HepG2 (cell line): Measurements from ENCODE around the gene MRPL42. TPM values are rescaled to one million over a fixed set of nuclear protein-coding genes. Genes with fewer than 3 reads are reported as not detected.

Experiments
- ARNTL ChIP-seq: sonication (generic); formaldehyde crosslinking; IDR thresholded peaks from 2 replicates; pipeline ENCODE4 v1.4.0; 2020; ENCODE audit warnings: mild to moderate bottlenecking, missing genetic modification reagents
- ELF3 ChIP-seq: IDR thresholded peaks from 2 replicates; pipeline ENCODE4 v1.6.1; 2016; ENCODE audit warnings: missing genetic modification reagents, missing compliant biosample characterization
- ETV5 ChIP-seq: IDR thresholded peaks from 2 replicates; pipeline ENCODE4 v1.6.1; 2018; ENCODE audit warnings: missing biosample characterization, missing genetic modification reagents, inconsistent platforms, borderline replicate concordance
- FOXP4 ChIP-seq: sonication (generic); formaldehyde crosslinking; IDR thresholded peaks from 2 replicates; pipeline ENCODE4 v1.4.0; 2020; ENCODE audit warnings: missing genetic modification reagents
- GABPB1 ChIP-seq: IDR thresholded peaks from 2 replicates; pipeline ENCODE4 v1.6.1; 2016; ENCODE audit warnings: mild to moderate bottlenecking, missing genetic modification reagents, moderate library complexity, missing compliant biosample characterization
- NRL ChIP-seq: sonication (generic); formaldehyde crosslinking; IDR thresholded peaks from 2 replicates; pipeline ENCODE4 v1.5.0; 2020; ENCODE audit warnings: missing genetic modification reagents, mild to moderate bottlenecking, moderate library complexity, borderline replicate concordance
- PPARG ChIP-seq: conservative IDR thresholded peaks from 2 replicates; pipeline ENCODE4 v1.6.1; 2016; ENCODE audit warnings: missing biosample characterization, missing genetic modification reagents
- REPIN1 ChIP-seq: sonication (generic); formaldehyde crosslinking; IDR thresholded peaks from 2 replicates; pipeline ENCODE4 v1.8.0; 2022; ENCODE audit warnings: missing genetic modification reagents, low read depth, mild to moderate bottlenecking, borderline replicate concordance
- RNF219 ChIP-seq: sonication (generic); formaldehyde crosslinking; IDR thresholded peaks from 2 replicates; pipeline ENCODE4 v1.5.0; 2020; ENCODE audit warnings: mild to moderate bottlenecking, missing genetic modification reagents
- ZNF510 ChIP-seq: sonication (generic); formaldehyde crosslinking; IDR thresholded peaks from 2 replicates; pipeline ENCODE4 v1.4.0; 2020; ENCODE audit warnings: low read depth, mild to moderate bottlenecking, missing genetic modification reagents
- ZNF558 ChIP-seq: sonication (generic); formaldehyde crosslinking; IDR thresholded peaks from 2 replicates; pipeline ENCODE4 v1.9.0; 2022; ENCODE audit warnings: mild to moderate bottlenecking, missing genetic modification reagents, borderline replicate concordance
- ZNF598 ChIP-seq: sonication (generic); formaldehyde crosslinking; IDR thresholded peaks from 2 replicates; pipeline ENCODE4 v1.5.1; 2020; ENCODE audit warnings: mild to moderate bottlenecking, missing genetic modification reagents, borderline replicate concordance
- ZSCAN9 ChIP-seq: IDR thresholded peaks from 2 replicates; pipeline ENCODE4 v1.6.1; 2016; ENCODE audit warnings: borderline replicate concordance
- polyA plus RNA-seq, 8 experiments: library from polyadenylated mRNA; depleted of rRNA in 3 of 8; stranded (reverse) in 7 of 8; unstranded in 1 of 8; fragments of >200 nt; fragmentation: Illumina TruSeq in 4 of 8; extraction: Trizol in 4 of 8; gene quantifications; 2 replicates each; pipeline versions ENCODE4 v1.2.1 to v1.2.3, GENCODE V29; 2011 to 2016; ENCODE audit warnings: low read depth in 4 of 8, missing spikeins in 1 of 8, mixed read lengths in 1 of 8; ENCODE audit not compliant: insufficient read depth in 1 of 8
- total RNA-seq, 5 experiments: library from RNA; depleted of rRNA; stranded (reverse); fragments of >200 nt; fragmentation: Illumina TruSeq; extraction: Trizol; gene quantifications; 2 replicates each; pipeline ENCODE4 v1.2.3, GENCODE V29; 2016; ENCODE audit warnings: low read depth in 1 of 5
- TF ChIP-seq, protein P1 (sequence below): sonication (generic); formaldehyde crosslinking; IDR thresholded peaks from 2 replicates; pipeline ENCODE4 v1.4.0; 2020; ENCODE audit warnings: missing genetic modification reagents
- TF ChIP-seq, protein P2 (sequence below): sonication (generic); formaldehyde crosslinking; IDR thresholded peaks from 2 replicates; pipeline ENCODE4 v1.4.0; 2020; ENCODE audit warnings: mild to moderate bottlenecking, missing genetic modification reagents
- TF ChIP-seq, protein P3 (sequence below): fragments of 450-650 bp; IDR thresholded peaks from 2 replicates; pipeline ENCODE4 v1.6.1; 2017
- TF ChIP-seq, protein P4 (sequence below): IDR thresholded peaks from 2 replicates; pipeline ENCODE4 v1.6.1; 2016; ENCODE audit warnings: control low read depth

Gene MRPL42
- total and polyA plus RNA-seq, 2 of the 13 experiments (the other 11 are each of a cell fraction or from before 2014, with no cell fraction given): 93.3 to 148 TPM

- TF ChIP-seq, protein P1, sequence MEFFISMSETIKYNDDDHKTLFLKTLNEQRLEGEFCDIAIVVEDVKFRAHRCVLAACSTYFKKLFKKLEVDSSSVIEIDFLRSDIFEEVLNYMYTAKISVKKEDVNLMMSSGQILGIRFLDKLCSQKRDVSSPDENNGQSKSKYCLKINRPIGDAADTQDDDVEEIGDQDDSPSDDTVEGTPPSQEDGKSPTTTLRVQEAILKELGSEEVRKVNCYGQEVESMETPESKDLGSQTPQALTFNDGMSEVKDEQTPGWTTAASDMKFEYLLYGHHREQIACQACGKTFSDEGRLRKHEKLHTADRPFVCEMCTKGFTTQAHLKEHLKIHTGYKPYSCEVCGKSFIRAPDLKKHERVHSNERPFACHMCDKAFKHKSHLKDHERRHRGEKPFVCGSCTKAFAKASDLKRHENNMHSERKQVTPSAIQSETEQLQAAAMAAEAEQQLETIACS (CRISPR knock-in tag): no peak; the same call in 1 of the 2 replicates
- TF ChIP-seq ZNF598 (CRISPR knock-in tag): peak; percentile 84; the same call in 1 of the 2 replicates
- peak; percentile 72; the same call in 1 of the 2 replicates for TF ChIP-seq REPIN1 (CRISPR knock-in tag)
- no peak; the same call in 1 of the 2 replicates for TF ChIP-seq ARNTL (CRISPR knock-in tag)
- TF ChIP-seq RNF219 (CRISPR knock-in tag): no peak
- peak; percentile 68 for TF ChIP-seq ZSCAN9 (CRISPR knock-in tag)
- TF ChIP-seq PPARG: no peak
- TF ChIP-seq, protein P2, sequence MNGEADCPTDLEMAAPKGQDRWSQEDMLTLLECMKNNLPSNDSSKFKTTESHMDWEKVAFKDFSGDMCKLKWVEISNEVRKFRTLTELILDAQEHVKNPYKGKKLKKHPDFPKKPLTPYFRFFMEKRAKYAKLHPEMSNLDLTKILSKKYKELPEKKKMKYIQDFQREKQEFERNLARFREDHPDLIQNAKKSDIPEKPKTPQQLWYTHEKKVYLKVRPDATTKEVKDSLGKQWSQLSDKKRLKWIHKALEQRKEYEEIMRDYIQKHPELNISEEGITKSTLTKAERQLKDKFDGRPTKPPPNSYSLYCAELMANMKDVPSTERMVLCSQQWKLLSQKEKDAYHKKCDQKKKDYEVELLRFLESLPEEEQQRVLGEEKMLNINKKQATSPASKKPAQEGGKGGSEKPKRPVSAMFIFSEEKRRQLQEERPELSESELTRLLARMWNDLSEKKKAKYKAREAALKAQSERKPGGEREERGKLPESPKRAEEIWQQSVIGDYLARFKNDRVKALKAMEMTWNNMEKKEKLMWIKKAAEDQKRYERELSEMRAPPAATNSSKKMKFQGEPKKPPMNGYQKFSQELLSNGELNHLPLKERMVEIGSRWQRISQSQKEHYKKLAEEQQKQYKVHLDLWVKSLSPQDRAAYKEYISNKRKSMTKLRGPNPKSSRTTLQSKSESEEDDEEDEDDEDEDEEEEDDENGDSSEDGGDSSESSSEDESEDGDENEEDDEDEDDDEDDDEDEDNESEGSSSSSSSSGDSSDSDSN (CRISPR knock-in tag): peak; percentile 60
- TF ChIP-seq ZNF510 (CRISPR knock-in tag): no peak
- TF ChIP-seq NRL: peak; percentile 89; the same call in 1 of the 2 replicates
- TF ChIP-seq GABPB1: peak; percentile 85
- 0 out of 2 replicates have a peak, but pooled peaks have one; percentile 36 for TF ChIP-seq FOXP4 (CRISPR knock-in tag)
- no peak for TF ChIP-seq ZNF558
- TF ChIP-seq ETV5: peak; percentile 70
- TF ChIP-seq, protein P3, sequence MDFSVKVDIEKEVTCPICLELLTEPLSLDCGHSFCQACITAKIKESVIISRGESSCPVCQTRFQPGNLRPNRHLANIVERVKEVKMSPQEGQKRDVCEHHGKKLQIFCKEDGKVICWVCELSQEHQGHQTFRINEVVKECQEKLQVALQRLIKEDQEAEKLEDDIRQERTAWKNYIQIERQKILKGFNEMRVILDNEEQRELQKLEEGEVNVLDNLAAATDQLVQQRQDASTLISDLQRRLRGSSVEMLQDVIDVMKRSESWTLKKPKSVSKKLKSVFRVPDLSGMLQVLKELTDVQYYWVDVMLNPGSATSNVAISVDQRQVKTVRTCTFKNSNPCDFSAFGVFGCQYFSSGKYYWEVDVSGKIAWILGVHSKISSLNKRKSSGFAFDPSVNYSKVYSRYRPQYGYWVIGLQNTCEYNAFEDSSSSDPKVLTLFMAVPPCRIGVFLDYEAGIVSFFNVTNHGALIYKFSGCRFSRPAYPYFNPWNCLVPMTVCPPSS: no peak
- TF ChIP-seq, protein P4, sequence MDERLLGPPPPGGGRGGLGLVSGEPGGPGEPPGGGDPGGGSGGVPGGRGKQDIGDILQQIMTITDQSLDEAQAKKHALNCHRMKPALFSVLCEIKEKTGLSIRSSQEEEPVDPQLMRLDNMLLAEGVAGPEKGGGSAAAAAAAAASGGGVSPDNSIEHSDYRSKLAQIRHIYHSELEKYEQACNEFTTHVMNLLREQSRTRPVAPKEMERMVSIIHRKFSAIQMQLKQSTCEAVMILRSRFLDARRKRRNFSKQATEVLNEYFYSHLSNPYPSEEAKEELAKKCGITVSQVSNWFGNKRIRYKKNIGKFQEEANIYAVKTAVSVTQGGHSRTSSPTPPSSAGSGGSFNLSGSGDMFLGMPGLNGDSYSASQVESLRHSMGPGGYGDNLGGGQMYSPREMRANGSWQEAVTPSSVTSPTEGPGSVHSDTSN (CRISPR knock-in tag): no peak
- TF ChIP-seq ELF3: peak; percentile 67
Observed at GRCh38 chr12:93467351-93468007, at the start of gene MRPL42 (continued).
